CD4-positive, alpha-beta T cell treated with Interleukin-10 for 1 hour (primary cell): Measurements from ENCODE around the gene SOWAHD.
"Not testable (repeated sequence)": the region's sequence is repeated elsewhere in the genome, so short reads cannot be mapped to it uniquely, and the experiment has no call there.

Experiments
- DNase-seq: peaks from one replicate; pipeline ENCODE4 v3.0.0-alpha.2; 2020

The SOWAHD gene

GRCh38 chrX:119759248-119759766 lies 919 bp downstream of the SOWAHD start:
- no peak for DNase-seq

GRCh38 chrX:119760026-119760877 lies 1.9 kb downstream of the SOWAHD start:
- DNase-seq = no peak

GRCh38 chrX:119762718-119763117 lies 4.3 kb downstream of the SOWAHD start:
- no peak for DNase-seq

GRCh38 chrX:119763181-119763580 lies 4.8 kb downstream of the SOWAHD start:
- no peak for DNase-seq

- DNase-seq = no peak
Measured at GRCh38 chrX:119763836-119764387, 5.5 kb downstream of the SOWAHD start.

- not testable (repeated sequence) for DNase-seq
Measured at GRCh38 chrX:119768436-119768835, 10.0 kb downstream of the SOWAHD start.

GRCh38 chrX:119769388-119769787 lies 11.0 kb downstream of the SOWAHD start:
- not testable (repeated sequence) for DNase-seq

- no peak for DNase-seq
Measured at GRCh38 chrX:119775517-119776238, 17.3 kb downstream of the SOWAHD start.

GRCh38 chrX:119778829-119779228 lies 20.4 kb downstream of the SOWAHD start:
- no peak for DNase-seq

GRCh38 chrX:119783026-119783425 lies 24.6 kb downstream of the SOWAHD start:
- DNase-seq = no peak

- peak; percentile 60 for DNase-seq
Measured at GRCh38 chrX:119784747-119785446, 26.5 kb downstream of the SOWAHD start.

GRCh38 chrX:119790977-119791436 lies 32.6 kb downstream of the SOWAHD start:
- peak; percentile 51 for DNase-seq

- DNase-seq = peak; percentile 87
Measured at GRCh38 chrX:119791437-119792231, 33.2 kb downstream of the SOWAHD start, which contains the start of gene RPL39. RPL39 (minus strand) TSS chrX:119791630; CDS start chrX:119791576, 54 bp downstream.

GRCh38 chrX:119801253-119802221 lies 43.1 kb downstream of the SOWAHD start:
- no peak for DNase-seq

- DNase-seq = no peak
Measured at GRCh38 chrX:119802546-119802945, 44.2 kb downstream of the SOWAHD start.

- not testable (repeated sequence) for DNase-seq
Measured at GRCh38 chrX:119808461-119808860, 50.1 kb downstream of the SOWAHD start.

- no peak for DNase-seq
Measured at GRCh38 chrX:119809185-119809666, 50.8 kb downstream of the SOWAHD start.
